ENCODE data around the gene FXYD6. TPM values are rescaled to one million over a fixed set of nuclear protein-coding genes. Genes with fewer than 3 reads are reported as not detected.

FXYD6 gene
- total RNA-seq, 1 donor from 2014 or later = 10.5 TPM

- DNase-seq (ENCODE audit: low read depth) = no peak
- Mint-ChIP-seq H3K4me1 (ENCODE audit: low read depth, unreplicated experiment) (peaks cover 11% of the 10 kb centered on the region), H3K27ac (ENCODE audit: unreplicated experiment) (no peak overlapping the region), H3K27me3 (ENCODE audit: low read depth, unreplicated experiment) (peaks cover 41% of the 10 kb centered on the region), H3K4me3 (ENCODE audit: unreplicated experiment) (no peak overlapping the region), H3K36me3 (ENCODE audit: low read depth, unreplicated experiment) (no peaks in the 10 kb centered on the region), H3K9me3 (ENCODE audit: unreplicated experiment) (no peaks in the 10 kb centered on the region)
- Histone ChIP-seq H3K79me2 (ENCODE audit: insufficient read depth, low read length) (no peaks in the 10 kb centered on the region), H2AFZ (ENCODE audit: low read depth, low read length) (no peak overlapping the region), H4K20me1 (ENCODE audit: insufficient read depth, low read length) (no peaks in the 10 kb centered on the region), H3K27ac (ENCODE audit: low read depth, low read length) (no peak overlapping the region), H3K4me1 (ENCODE audit: insufficient read depth, low read length) (peaks cover 8% of the 10 kb centered on the region), H3K4me2 (ENCODE audit: low read length) (no peak overlapping the region), H3K36me3 (ENCODE audit: insufficient read depth, low read length) (no peaks in the 10 kb centered on the region), H3K9ac (ENCODE audit: low read length) (no peak overlapping the region), H3K9me3 (ENCODE audit: insufficient read depth, low read depth, low read length) (no peaks in the 10 kb centered on the region), H3K27me3 (ENCODE audit: insufficient read depth, low read length) (peaks cover 15% of the 10 kb centered on the region), H3K4me3 (ENCODE audit: insufficient read depth, low read depth, low read length) (no peak overlapping the region)
- no peak for FAIRE-seq
- TF ChIP-seq CTCF (IDR thresholded peaks at IDR 0.05; ENCODE audit: insufficient read depth, low read depth, low read length) (no peak), EZH2 (IDR thresholded peaks at IDR 0.05; ENCODE audit: insufficient read depth, low read length) (no peak)
Measured at GRCh38 chr11:117909611-117910382, 33.3 kb upstream of the FXYD6 start.

- peaks cover 8% of the 10 kb centered on the region for H3K4me1 ChIP-seq (ENCODE audit: insufficient read depth, low read length)
- Mint-ChIP-seq H3K9me3 (ENCODE audit: unreplicated experiment) (no peaks in the 10 kb centered on the region), H3K27ac (ENCODE audit: unreplicated experiment) (no peak overlapping the region), H3K4me1 (ENCODE audit: low read depth, unreplicated experiment) (peaks cover 11% of the 10 kb centered on the region), H3K4me3 (ENCODE audit: unreplicated experiment) (no peak overlapping the region), H3K36me3 (ENCODE audit: low read depth, unreplicated experiment) (no peaks in the 10 kb centered on the region), H3K27me3 (ENCODE audit: low read depth, unreplicated experiment) (peaks cover 34% of the 10 kb centered on the region)
- no peak overlapping the region for H3K4me2 ChIP-seq (ENCODE audit: low read length)
- TF ChIP-seq CTCF (IDR thresholded peaks at IDR 0.05; ENCODE audit: insufficient read depth, low read depth, low read length) = no peak
- no peak for TF ChIP-seq EZH2 (IDR thresholded peaks at IDR 0.05; ENCODE audit: insufficient read depth, low read length)
- no peak overlapping the region for H2AFZ ChIP-seq (ENCODE audit: low read depth, low read length)
- H3K9me3 ChIP-seq (ENCODE audit: insufficient read depth, low read depth, low read length) = no peaks in the 10 kb centered on the region
- no peak overlapping the region for H3K9ac ChIP-seq (ENCODE audit: low read length)
- no peak for DNase-seq (ENCODE audit: low read depth)
- FAIRE-seq = no peak
- H3K4me3 ChIP-seq (ENCODE audit: insufficient read depth, low read depth, low read length) = no peak overlapping the region
- H4K20me1 ChIP-seq (ENCODE audit: insufficient read depth, low read length) = no peaks in the 10 kb centered on the region
- peaks cover 15% of the 10 kb centered on the region for H3K27me3 ChIP-seq (ENCODE audit: insufficient read depth, low read length)
- no peak overlapping the region for H3K27ac ChIP-seq (ENCODE audit: low read depth, low read length)
- no peaks in the 10 kb centered on the region for H3K36me3 ChIP-seq (ENCODE audit: insufficient read depth, low read length)
- no peaks in the 10 kb centered on the region for H3K79me2 ChIP-seq (ENCODE audit: insufficient read depth, low read length)
Measured at GRCh38 chr11:117908959-117909610, 32.6 kb upstream of the FXYD6 start.
